HG02759 (cell line): ENCODE data around the gene COMMD2.

Experiments
- ATAC-seq: cut with Tn5 transposase; IDR thresholded peaks from one replicate; pipeline ENCODE4 v1.9.1; 2021; ENCODE audit warnings: mild to moderate bottlenecking, moderate library complexity; ENCODE audit not compliant: unreplicated experiment

COMMD2 gene

DNA sequence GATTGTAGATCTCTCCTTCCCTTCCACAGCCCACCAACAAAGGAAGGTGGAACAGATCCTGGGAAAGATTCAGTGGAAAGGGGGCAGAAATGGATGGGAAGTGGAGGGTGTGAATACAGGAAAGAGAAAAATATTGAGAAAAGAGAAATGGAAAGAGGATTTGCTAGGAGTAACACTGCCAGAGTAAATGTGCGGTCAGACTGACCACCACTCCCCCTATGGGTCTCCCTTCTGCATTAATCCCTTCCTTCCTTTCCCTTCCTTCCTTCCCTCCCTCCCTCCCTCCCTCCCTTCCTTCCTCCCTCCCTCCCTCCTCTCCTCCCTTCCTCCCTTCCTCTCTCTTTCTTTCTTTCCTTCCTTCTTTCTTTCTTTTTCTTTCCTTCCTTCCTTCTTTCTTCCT, 12.0 kb upstream of the COMMD2 start:
- ATAC-seq = no peak

DNA sequence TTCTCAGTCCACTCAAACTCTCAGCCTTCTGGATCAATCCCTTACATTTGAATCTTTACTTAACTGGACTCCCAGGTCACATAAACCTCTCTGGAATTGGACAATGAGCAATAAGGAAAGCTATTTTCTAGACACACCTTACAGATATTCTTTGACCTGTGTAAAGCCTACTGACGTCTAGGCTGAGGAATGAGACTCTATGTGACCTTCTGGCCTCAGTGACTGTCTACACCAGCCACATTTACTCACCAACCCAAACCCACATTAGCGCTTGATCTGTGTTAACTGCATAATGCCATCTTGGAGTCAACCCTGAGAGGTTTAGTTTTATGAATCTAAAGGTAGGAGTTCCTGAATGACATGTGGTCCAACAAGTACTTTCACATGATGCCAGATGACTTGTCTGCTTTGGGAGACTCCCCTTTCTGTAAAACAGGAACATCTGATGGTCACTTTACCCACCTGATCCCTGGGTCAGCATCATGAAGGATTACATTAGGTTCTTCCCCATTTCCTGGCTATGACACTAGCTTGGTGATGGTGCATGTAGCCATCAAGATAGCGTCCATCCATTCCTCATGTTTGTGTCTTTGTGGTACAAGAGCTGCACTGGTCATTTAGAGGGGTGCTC, 11.4 kb upstream of the COMMD2 start:
- ATAC-seq = no peak

DNA sequence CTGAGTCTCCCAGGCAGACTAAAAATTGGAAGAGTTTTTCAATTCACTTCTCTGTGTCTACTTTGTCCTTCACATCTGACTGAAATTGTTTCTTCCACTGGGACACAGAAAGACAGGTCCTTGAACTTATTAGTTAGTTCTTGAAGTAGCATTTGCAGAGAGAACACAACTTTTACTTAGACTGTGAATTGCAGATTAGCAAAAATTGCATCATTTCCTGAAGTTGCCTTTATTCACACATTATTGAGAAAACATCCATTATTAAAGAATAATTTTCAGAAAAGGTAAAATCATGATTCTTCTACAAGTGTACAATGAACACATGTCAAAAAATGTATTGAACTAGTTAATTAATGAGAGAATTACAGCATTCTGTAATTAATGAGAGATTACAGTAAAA, 1.4 kb upstream of the COMMD2 start:
- no peak for ATAC-seq

DNA sequence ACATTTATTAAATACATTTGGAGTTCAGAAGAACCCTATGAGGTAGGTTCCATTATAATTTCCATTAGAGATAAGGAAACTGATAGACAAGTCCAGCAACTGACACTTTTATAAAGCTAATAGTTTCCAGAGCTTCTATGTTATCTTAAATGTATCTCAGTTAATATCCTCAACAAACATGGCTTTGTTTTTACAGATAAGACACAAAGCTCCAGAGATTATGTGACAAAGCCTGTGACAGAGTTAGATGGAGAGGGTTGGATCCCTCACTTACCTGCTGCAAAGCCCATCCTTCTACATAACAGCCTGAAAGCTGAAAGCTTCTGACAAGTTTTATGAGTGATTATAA, 473 bp upstream of the COMMD2 start:
- ATAC-seq = no peak

DNA sequence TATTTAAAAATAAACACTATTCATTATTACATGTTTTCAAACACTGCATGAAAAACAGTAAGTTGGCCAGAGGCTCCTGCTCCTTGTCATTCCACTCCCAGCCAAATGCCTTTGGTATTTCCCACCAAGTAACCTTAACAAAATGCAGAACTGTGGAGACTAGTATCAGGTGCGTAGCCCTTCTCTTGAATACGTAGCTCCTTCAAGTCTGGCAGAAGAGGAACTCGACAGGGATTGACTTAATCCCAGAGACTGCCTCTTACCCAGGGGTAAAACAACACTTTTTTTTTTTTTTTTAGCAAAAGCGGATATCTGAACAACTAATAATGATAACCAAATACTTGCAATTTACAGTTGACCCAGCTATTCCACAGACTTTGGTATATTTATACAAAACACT, 738 bp downstream of the COMMD2 start:
- ATAC-seq = no peak

DNA sequence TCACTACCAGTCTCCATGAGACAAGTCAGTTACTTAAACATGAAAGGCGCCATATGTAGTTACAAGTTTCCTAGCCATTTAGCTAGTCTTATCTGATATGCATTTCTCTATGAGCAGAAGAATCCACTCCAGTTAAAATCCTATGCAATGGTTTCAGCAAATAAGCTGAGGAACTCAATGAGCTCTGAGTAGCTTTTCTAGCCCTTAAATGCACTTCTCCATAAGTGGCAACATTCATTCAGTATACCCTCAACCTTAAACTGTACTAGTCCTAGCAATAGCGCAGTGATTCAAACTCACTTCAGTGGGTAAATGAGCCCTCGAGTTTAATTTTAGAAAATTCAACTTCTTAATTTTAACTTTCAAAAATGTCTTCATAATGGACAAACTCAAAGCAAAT, 7.7 kb downstream of the COMMD2 start:
- ATAC-seq = no peak

DNA sequence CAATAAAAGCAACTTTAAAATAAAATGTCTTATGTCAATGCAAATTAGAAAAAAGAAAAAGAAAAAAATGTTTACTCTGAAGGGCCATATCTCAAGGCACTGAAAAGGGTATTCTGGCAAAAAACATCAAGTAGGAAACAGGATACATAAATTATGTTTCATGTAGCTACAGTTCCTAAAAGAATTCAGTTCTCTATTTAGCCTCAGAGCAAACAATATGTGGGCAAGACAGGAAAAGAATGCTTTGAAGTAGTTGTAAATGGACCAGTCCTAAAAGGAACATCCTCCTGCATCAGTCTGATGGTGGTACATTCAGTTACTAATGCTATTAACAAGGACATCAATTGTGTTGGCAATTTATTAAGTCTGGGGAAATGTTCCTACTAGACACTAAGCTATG, 8.1 kb downstream of the COMMD2 start:
- ATAC-seq = no peak

DNA sequence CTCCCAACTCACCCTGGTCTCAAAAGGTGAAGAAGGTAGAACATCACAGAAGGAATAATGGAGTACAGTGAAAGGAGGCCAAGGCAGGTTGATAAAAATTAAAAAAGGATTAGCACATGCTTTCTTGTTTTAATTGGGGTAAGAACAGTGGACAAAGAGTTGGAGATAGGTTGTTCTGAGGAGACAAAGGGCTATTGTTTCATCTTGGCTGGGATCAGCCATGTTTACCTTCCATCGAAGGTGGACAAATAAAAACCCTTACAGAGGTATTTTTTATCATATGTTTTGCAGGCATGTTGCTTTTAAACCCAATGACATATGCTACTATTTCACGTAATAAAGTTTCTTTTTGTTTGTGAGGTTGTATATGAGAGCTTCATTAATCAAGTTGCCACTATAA, 12.9 kb downstream of the COMMD2 start:
- ATAC-seq = no peak

DNA sequence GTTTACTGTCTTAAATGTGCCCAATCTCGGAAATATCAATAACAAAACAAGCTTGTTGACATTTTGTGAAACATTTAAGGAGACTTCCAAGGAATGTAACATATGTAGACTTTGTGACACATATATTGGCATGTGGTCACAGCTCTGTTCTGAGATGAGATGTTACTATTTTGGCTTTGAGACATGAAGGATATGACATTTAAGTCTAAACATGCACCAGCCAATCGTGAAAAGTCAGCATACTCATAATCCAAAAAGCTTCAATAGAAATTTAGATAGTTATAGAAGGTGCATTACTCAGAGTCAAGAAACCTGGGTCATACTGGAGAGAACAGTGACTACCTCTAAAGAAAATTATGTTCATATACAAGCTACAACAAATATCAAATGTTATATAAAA, 13.4 kb downstream of the COMMD2 start:
- ATAC-seq = no peak

DNA sequence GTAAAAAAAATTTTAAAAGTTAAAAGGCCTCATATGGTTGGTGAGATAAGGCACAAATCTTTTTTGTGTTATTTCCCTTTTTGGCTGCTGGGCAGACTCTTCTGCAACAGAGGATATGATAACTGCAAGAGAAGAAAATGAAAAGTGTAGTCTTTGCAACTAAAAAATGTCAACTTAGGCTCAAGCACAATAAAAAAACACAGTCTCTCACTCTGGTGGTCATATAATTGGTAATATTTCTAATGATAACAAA, 15.4 kb downstream of the COMMD2 start:
- ATAC-seq = no peak

DNA sequence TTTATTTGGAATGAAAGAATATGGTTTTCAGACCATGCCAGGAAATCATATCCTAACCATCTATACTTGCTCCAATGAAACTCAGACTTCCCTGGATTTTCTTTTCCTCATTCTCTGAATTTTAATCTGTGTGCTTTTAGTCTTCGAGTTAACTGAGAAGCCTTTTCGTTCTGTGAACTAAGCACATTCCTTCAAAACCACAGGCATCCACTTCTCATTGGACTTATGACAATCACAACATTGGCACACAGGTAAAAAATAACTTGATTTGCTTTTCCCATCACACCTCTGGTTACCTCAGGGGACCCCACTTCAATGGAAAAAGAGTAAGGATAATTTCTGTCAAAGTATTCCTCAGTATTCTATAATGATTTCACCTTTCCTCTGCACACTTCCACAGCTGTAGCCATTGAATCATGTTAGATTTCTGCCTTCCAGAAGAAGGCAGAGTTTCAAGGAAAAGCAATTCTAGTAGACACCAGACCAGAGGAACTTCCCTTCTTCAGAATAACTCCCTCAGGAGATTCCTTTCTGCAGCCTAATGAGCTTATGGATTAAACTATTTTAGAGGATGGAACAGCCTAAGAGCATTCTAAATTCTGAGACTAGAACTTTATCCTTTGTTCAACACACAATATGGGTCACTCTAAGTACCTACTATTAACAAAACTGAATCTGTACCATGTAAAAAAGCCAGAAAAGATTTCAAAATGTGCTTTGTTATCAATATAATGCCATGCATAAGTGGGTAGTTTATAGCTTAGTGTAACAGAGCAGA, 15.9 kb downstream of the COMMD2 start:
- ATAC-seq = no peak

DNA sequence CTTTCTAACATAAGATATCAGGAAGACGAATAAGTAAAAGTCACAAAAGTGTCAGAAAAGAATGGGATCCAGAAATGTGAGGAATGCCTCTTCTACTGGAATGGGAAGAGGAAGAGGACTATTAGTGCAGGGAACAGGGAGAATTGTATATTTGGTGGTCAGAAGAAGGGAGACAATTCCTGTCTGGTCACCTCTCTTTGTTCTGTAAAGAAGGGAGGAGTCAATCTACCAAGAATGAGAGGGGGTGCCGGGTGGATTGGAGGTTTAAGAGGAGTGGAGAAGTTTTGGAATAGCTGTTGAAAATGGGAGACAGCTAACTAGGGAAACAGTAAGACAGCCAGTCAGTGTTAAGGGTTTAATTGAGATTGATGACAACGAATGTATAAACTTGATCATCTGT, 20.1 kb downstream of the COMMD2 start:
- ATAC-seq = no peak

DNA sequence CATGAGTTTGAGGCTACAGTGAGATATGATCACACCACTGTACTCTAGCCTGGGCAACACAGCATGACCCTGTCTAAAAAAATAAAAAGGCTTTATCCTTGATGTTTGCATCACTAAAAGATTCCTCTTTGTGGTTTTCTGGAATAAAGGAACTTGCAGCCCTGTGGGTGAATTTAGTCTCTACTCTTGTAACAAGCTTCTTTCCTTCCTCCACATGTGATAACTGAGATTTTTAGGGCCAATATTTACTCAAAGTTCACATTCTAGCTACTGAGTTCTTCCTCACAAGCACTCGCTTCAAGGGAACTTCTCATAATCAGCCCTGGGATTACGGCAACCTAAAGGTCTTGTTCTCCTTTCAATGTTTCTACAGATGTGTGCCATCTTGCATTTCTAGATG, 24.6 kb downstream of the COMMD2 start:
- ATAC-seq = no peak

DNA sequence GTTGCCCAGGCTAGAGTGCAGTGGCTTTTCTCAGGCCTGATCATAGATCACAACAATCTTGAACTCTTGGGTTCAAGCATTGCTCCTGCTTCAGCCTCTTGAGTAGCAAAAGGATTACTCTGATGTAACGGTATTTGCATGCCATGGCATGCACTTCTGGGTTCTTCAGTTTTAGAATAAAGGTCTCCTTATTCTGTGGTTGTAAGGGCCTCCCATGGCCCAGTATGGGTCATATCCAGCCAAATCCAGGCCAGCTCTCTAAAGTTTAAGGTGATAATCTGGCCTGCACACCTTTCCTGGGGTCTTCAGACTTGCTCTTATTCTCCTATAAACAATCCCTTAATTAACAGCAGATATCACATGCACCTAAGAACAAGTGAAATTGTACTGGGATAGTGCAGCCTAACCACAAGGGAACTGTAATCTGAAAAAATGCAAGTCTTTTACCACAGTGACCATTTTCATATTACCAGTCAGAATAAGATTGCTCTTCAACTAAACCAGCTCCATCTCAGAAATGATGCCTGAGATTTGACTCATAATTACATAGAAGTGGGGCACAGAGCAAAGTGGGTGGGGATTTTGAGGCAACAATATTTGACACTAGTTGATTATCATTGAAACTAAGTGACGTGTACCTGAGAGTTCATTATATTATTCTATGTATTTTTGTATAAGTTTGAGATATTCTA, 25.4 kb downstream of the COMMD2 start:
- peak; percentile 67 for ATAC-seq

DNA sequence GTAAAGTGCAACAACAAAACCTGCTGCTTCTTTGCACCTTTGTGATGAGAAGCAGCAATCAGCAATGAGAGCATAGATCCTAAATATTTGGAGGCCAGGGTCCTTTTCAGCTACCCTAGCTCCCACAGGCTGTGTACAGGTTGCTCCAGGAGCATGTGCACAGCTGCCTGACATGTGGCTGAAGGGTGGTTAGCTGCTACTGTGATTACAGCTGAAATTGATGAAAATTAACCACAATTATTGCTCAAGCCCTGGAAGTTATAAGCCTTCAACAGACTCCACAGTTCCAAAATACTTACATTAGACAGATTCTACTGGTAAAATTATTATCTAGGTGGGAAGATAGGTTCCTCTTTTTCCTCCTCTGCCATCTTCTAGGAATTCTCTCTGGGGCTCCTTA, 28.5 kb downstream of the COMMD2 start:
- no peak for ATAC-seq

DNA sequence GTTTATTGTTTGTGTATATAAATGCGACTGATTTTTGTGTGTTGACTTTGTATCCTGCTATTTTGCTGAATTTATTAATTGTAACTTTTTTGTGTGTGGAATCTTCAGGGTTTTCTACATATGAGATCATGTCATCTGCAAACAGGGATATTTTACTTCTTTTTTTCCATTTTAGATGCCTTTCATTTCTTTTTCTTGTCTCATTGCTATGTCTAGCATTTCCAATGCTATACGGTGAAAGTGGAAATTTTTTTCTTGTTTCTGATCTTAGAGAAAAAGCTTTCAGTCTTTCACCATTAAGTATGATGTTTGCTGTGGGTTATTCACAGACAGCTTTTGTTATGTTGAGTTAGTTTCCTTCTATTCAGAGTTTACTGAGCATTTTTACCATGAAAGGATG, 31.4 kb downstream of the COMMD2 start:
- ATAC-seq = no peak

DNA sequence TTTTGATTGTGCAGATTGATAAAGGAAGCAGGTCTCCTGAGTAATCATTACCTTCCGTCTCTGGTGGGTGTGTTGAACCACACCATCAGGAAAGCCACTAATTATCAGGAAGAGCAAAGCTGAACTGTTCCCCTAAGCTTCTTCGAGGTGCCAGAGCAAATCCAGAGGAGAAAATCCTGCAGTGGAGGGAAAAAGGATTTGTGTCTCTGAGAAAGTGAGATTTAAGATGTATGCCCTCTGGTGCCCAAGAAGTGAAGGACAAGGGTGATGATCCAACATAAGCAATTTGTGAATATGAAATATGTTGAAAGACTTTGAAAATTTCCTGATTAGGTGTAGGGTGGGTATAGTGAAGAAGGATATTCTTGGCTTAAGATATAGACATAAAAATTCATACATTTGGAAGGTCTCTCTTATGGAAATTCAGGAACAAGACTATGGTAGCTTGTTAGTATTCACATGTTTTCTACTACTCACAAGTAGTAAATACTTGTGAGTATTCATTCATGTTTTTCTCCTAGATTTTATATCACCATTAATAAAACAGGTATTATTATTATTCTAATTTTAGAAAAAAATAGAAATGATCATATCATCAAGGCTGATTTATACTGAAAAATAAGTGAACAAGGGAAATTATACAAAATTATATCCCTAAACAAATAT, 34.8 kb downstream of the COMMD2 start:
- ATAC-seq = peak; percentile 49

DNA sequence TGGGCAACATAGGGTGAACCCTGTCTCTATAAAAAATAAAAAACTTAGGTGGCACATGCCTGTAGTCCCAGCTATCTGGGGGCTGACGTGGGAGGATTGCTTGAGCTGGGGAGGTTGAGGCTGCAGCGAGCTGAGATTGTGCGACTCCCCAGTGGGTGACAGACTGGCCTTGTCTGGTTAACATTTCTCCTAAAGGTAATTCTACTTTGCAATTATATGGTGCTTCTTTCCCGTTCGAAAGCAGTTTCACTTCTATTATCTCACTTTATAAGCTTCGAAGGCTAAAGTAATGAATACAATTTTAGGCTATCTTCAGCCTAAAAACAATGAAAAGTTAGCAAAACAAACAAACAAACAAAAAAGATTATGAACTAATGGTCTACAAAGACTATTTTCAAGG, 35.3 kb downstream of the COMMD2 start:
- ATAC-seq = no peak

DNA sequence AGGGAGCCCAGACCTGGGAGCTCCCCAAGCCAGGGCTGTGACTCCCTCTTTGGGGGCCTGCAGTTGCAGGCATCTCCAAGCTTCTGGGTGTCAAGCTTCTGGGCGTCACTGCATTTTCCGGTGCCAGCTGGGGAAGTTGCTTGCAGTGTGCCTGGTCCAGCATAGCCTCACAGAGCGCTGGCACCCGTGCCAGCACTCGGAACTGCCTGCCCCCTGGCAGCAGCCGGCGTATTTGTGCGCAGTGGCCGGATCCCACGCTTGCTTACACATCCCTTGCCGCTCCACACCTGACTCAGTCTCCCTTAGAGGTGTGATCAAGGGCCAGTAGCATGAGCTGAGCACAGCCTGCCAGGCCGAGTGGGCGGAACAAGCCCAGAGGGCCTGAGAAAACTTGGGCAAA, 37.0 kb downstream of the COMMD2 start:
- ATAC-seq = no peak

DNA sequence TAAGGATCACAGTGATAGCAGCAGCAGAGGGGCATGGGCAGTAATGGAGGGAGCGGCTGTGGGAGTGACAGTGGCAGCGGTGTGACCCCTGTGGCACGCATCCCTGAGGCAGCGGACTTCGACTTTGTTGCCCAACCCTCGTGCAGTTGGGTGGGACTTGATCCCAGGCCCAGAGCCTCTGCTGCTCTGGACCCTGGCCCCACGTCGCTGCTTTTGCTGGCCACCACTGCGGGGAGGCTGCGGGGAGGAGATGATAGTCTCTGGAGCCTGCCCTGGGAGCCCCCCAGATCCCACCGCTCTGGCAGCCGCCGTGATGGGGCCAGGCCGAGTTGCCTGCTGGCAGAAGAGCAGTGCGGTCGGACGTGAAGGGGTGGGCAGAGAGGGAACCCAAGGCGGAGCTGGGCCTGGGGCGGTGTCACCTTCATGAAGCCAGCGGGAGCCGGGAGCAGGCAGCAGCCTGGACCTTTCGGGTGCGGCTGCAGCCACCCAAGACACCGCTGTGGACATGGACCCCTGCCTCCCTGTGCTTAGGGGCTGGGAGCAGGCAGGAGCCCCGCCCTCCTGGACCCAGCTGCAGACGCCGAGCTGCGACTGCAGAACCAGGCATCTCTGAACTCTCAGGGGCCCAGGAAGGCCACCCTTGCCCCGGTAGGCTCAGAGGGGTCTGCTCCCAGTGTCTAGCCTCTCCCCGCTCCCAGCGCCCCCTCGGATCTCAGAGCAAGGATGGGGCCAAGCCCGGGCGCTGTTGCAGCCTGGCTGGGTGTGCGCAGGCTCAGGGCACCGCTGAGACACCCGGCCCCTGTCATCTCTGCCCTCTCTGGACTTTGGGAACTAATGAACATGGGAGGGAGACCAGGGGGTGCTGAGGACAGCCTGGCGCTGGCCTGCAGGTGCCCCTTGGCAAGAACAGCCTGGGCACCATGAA, 38.3 kb downstream of the COMMD2 start:
- no peak for ATAC-seq

DNA sequence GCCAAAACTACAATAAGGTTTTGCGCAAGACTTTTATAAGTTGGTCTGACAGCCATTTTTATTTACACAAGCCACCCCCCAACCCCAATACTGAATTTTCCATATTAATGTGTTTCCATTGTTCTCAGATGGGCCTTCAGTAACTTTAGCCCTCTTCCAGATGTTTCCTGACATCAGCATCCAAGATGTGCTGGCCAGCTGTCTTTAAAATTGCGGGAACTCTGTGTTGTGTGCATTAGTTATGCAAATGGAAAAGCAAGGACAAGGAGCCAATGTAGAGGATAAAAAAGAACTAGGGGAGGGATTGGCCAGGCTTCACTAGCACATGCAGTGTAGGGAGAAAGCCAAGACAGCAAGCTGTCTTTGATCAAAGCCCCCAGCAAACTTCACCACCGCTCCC, 45.4 kb downstream of the COMMD2 start:
- ATAC-seq = no peak
